IMR-90 (cell line): ENCODE results near the gene LRRC4C. TPM values are rescaled to one million over a fixed set of nuclear protein-coding genes. Genes with fewer than 3 reads are reported as not detected.
A peak's percentile ranks its signal among the peaks of the same experiment; 100 is the strongest.

Source experiments
- ATAC-seq: fragments of 200-7000 bp; cut with Tn5 transposase; 2 replicates; pipeline ENCODE4 v1.9.1; 2020; ENCODE audit warnings: low read depth, mild to moderate bottlenecking, moderate library complexity
- BruUV-seq: library from RNA; stranded (reverse); fragments of 400-500 nt; replicated peaks from 2 replicates; lab custom pipeline; 2021; lab: Mats Ljungman, UMichigan
- CTCF ChIA-PET: fragments of 300-600 bp; formaldehyde crosslinking; extraction: SDS; loops from one replicate; lab custom pipeline; 2021; ENCODE audit warnings: antibody characterized with exemption; lab: Yijun Ruan, JAX
- POLR2A ChIA-PET: fragments of 300-600 bp; sonication (Branson Sonifier 250); formaldehyde crosslinking; loops from one replicate; lab custom pipeline; 2022; ENCODE audit warnings: antibody characterized with exemption; ENCODE audit not compliant: unreplicated experiment; lab: Charles Lee
- DNase-seq: peaks from one replicate; pipeline ENCODE4 v3.0.0; 2013
- H2AFZ ChIP-seq: replicated peaks from 2 replicates; pipeline ENCODE3; 2013; ENCODE audit warnings: low read length, mild to moderate bottlenecking; ENCODE audit not compliant: poor library complexity
- H2AK5ac ChIP-seq: 2 replicates; pipeline ENCODE4 v1.6.1; 2013; ENCODE audit warnings: low read depth, low read length, inconsistent platforms
- H2AK9ac ChIP-seq: replicated peaks from 2 replicates; pipeline ENCODE3; 2013; ENCODE audit warnings: mild to moderate bottlenecking, low read depth, low read length, moderate library complexity; ENCODE audit not compliant: poor library complexity
- H2BK120ac ChIP-seq: 2 replicates; pipeline ENCODE4 v1.6.1; 2013; ENCODE audit warnings: low read depth, low read length, inconsistent platforms
- H2BK15ac ChIP-seq: 3 replicates; pipeline ENCODE4 v1.6.1; 2013; ENCODE audit warnings: low read depth, low read length, inconsistent platforms
- H2BK20ac ChIP-seq: 2 replicates; pipeline ENCODE4 v1.6.1; 2013; ENCODE audit warnings: low read depth, mild to moderate bottlenecking, inconsistent platforms, low read length, moderate library complexity
- H2BK5ac ChIP-seq: 2 replicates; pipeline ENCODE4 v1.6.1; 2013; ENCODE audit warnings: mild to moderate bottlenecking, low read depth, low read length, inconsistent platforms; ENCODE audit not compliant: poor library complexity, severe bottlenecking
- H3K14ac ChIP-seq: replicated peaks from 2 replicates; pipeline ENCODE4 v1.6.1; 2013; ENCODE audit warnings: low read depth, low read length, inconsistent platforms
- H3K18ac ChIP-seq: 2 replicates; pipeline ENCODE4 v1.6.1; 2013; ENCODE audit warnings: low read depth, low read length, control low read depth
- H3K23ac ChIP-seq: 2 replicates; pipeline ENCODE4 v1.6.1; 2013; ENCODE audit warnings: low read depth, low read length, inconsistent platforms
- H3K27ac ChIP-seq: 2 replicates; pipeline ENCODE4 v1.5.1; 2013; ENCODE audit warnings: mild to moderate bottlenecking, control low read depth, low read length; ENCODE audit not compliant: insufficient read depth
- H3K27me3 ChIP-seq: 2 replicates; pipeline ENCODE4 v1.6.1; 2013; ENCODE audit warnings: low read length; ENCODE audit not compliant: control insufficient read depth, insufficient read depth
- H3K36me3 ChIP-seq: 2 replicates; pipeline ENCODE4 v1.6.1; 2013; ENCODE audit warnings: low read length, mixed read lengths; ENCODE audit not compliant: control insufficient read depth, insufficient read depth
- H3K4ac ChIP-seq: 2 replicates; pipeline ENCODE4 v1.6.1; 2013; ENCODE audit warnings: low read depth, low read length, inconsistent platforms
- H3K4me1 ChIP-seq: 2 replicates; pipeline ENCODE4 v1.6.1; 2013; ENCODE audit warnings: low read length, mixed read lengths; ENCODE audit not compliant: control insufficient read depth, insufficient read depth
- H3K4me2 ChIP-seq: 2 replicates; pipeline ENCODE4 v1.6.1; 2013; ENCODE audit warnings: low read depth, mild to moderate bottlenecking, control low read depth, low read length, moderate library complexity
- H3K4me3 ChIP-seq: 2 replicates; pipeline ENCODE4 v1.5.1; 2013; ENCODE audit warnings: low read depth, mild to moderate bottlenecking, control low read depth, low read length, moderate library complexity; ENCODE audit not compliant: insufficient read depth
- H3K56ac ChIP-seq: 2 replicates; pipeline ENCODE4 v1.6.1; 2013; ENCODE audit warnings: low read length, inconsistent platforms; ENCODE audit not compliant: insufficient read depth; ENCODE audit errors: extremely low read depth
- H3K79me1 ChIP-seq, 2 experiments: 2 replicates each; pipeline ENCODE4 v1.6.1; 2013; ENCODE audit warnings: low read length in 2 of 2, inconsistent platforms in 1 of 2, low read depth in 1 of 2
- H3K9ac ChIP-seq: 2 replicates; pipeline ENCODE4 v1.6.1; 2013; ENCODE audit warnings: low read depth, low read length, control low read depth
- H3K9me1 ChIP-seq: 2 replicates; pipeline ENCODE4 v1.6.1; 2013; ENCODE audit warnings: low read length, inconsistent platforms; ENCODE audit not compliant: insufficient read depth
- H3K9me3 ChIP-seq: 2 replicates; pipeline ENCODE4 v1.6.1; 2013; ENCODE audit warnings: low read length; ENCODE audit not compliant: control insufficient read depth, insufficient read depth
- H4K20me1 ChIP-seq: 2 replicates; pipeline ENCODE4 v1.6.1; 2013; ENCODE audit warnings: low read length, inconsistent platforms; ENCODE audit not compliant: insufficient read depth
- H4K5ac ChIP-seq: 2 replicates; pipeline ENCODE4 v1.6.1; 2013; ENCODE audit warnings: mild to moderate bottlenecking, low read depth, low read length, control low read depth
- H4K8ac ChIP-seq, 2 experiments: 2 replicates each; pipeline ENCODE4 v1.6.1; 2013; ENCODE audit warnings: low read depth in 2 of 2, low read length in 2 of 2, control low read depth in 1 of 2, inconsistent platforms in 1 of 2
- H4K91ac ChIP-seq: 2 replicates; pipeline ENCODE4 v1.6.1; 2013; ENCODE audit warnings: low read depth, low read length, inconsistent platforms; ENCODE audit not compliant: insufficient read depth
- POLR2A ChIP-seq: IDR thresholded peaks from 2 replicates; pipeline ENCODE4 v1.6.1; 2012; ENCODE audit warnings: mild to moderate bottlenecking, low read depth, low read length
- RFX5 ChIP-seq: IDR thresholded peaks from 2 replicates; pipeline ENCODE4 v1.8.0; 2012; ENCODE audit warnings: low read depth, mild to moderate bottlenecking, low read length, moderate library complexity
- SMC3 ChIP-seq: fragments of 150-350 bp; IDR thresholded peaks from 2 replicates; pipeline ENCODE4 v1.6.1; 2016; ENCODE audit warnings: low read depth, mild to moderate bottlenecking, antibody characterized with exemption, low read length, moderate library complexity
- WGBS, 2 experiments: methylation state at CpG; one replicate each; pipeline versions ENCODE4 v1.1.5 to v1.1.7; 2013; ENCODE audit warnings: missing lambda C conversion rate in 2 of 2; ENCODE audit not compliant: insufficient read length in 1 of 2; ENCODE audit errors: extremely low coverage in 2 of 2; 5-methylcytosine and 5-hydroxymethylcytosine counted together
- dilution Hi-C: fragments of 300-500 bp; cut with HindIII; formaldehyde crosslinking; loops from one replicate; pipeline ENCODE4 v1.14.3; 2018; ENCODE audit warnings: low sequenced_read_pairs; ENCODE audit not compliant: unreplicated experiment
- in situ Hi-C: fragments of 300-500 bp; cut with MboI; formaldehyde crosslinking; loops from 3 replicates; pipeline ENCODE4 v1.14.3; 2019; ENCODE audit warnings: low sequenced_read_pairs, inconsistent platforms, mixed read lengths
- intact Hi-C: fragments of 100-400 bp; cut with micrococcal nuclease; formaldehyde crosslinking; loops from 2 replicates; pipeline ENCODE4 v1.10.0; 2022
- polyA plus RNA-seq, 3 experiments: library from polyadenylated mRNA; depleted of rRNA; stranded (reverse); fragments of >200 nt; gene quantifications; 2 replicates each; pipeline ENCODE4 v1.2.3, GENCODE V29; 2012; ENCODE audit warnings: low replicate concordance in 1 of 3
- total RNA-seq: library from RNA; depleted of rRNA; stranded (reverse); fragments of >200 nt; gene quantifications from 2 replicates; pipeline ENCODE4 v1.2.3, GENCODE V29; 2012

LRRC4C gene
- total and polyA plus RNA-seq, 2 of the 4 experiments (the other 2 are of a cell fraction), result under 0.01 to 0.03 TPM

GRCh38 chr11:40445391-40445790 is 1014.1 kb downstream of the LRRC4C start:
- DNase-seq (peak; percentile 25), ATAC-seq (no peak)
- intact Hi-C loops, result no loop called here
- in situ Hi-C loops, result no loop called here
- H2AFZ ChIP-seq, result no peak overlapping the region
- H3K36me3 ChIP-seq, result no peaks in the 10 kb centered on the region
- no peak overlapping the region for H2BK20ac ChIP-seq
- no peak overlapping the region for H3K9ac ChIP-seq
- no peak overlapping the region for H3K4me3 ChIP-seq
- H3K9me1 ChIP-seq, result no peaks in the 10 kb centered on the region
- H3K14ac ChIP-seq, result no peak overlapping the region
- H2BK120ac ChIP-seq, result no peak overlapping the region
- no peaks in the 10 kb centered on the region for H4K20me1 ChIP-seq
- ChIA-PET POLR2A (no interaction called here), CTCF (no interaction called here)
- no peak overlapping the region for H4K5ac ChIP-seq
- H3K4me2 ChIP-seq, result no peak overlapping the region
- H3K9me3 ChIP-seq, result peaks cover 2% of the 10 kb centered on the region; the same call in 1 of the 2 replicates
- H3K4me1 ChIP-seq, result no peaks in the 10 kb centered on the region
- TF ChIP-seq RFX5 (no peak), SMC3 (no peak), POLR2A (no peak)
- no TSS peak for BruUV-seq
- no peaks in the 10 kb centered on the region for H3K79me1 ChIP-seq
- no peak overlapping the region for H4K8ac ChIP-seq
- dilution Hi-C loops, result no loop called here
- no peak overlapping the region for H2AK5ac ChIP-seq
- H3K18ac ChIP-seq, result no peak overlapping the region
- no peaks in the 10 kb centered on the region for H3K27me3 ChIP-seq
- no peak overlapping the region for H4K91ac ChIP-seq
- no peak overlapping the region for H3K56ac ChIP-seq
- no peak overlapping the region for H3K27ac ChIP-seq
- no CpG with 5 or more reads among the region's 4 CpGs for WGBS, 2 experiments
- H2BK15ac ChIP-seq, result no peak overlapping the region
- no peak overlapping the region for H2BK5ac ChIP-seq
- no peak overlapping the region for H3K4ac ChIP-seq
- H2AK9ac ChIP-seq, result no peak overlapping the region
- no peak overlapping the region for H3K23ac ChIP-seq
